Naive B cell (primary cell): ENCODE results near the gene CYBRD1. TPM values are rescaled to one million over a fixed set of nuclear protein-coding genes. Genes with fewer than 3 reads are reported as not detected.

Source experiments
- ATAC-seq, 2 donors: fragments of 150-1000 bp; cut with Tn5 transposase; 2 replicates each; pipeline ENCODE4 v1.10.0; 2021; ENCODE audit warnings: low read depth in 2 of 2, mild to moderate bottlenecking in 2 of 2, moderate library complexity in 2 of 2
- DNase-seq: peaks from one replicate; pipeline ENCODE4 v3.0.0; 2022
- H3K27ac Mint-ChIP-seq, 6 donors: one replicate each; pipeline ENCODE4 v1.8.0; 2020 to 2022; ENCODE audit warnings: mild to moderate bottlenecking in 6 of 6, mixed read lengths in 6 of 6, moderate library complexity in 5 of 6, inconsistent platforms in 2 of 6
- H3K27me3 Mint-ChIP-seq, 3 donors: one replicate each; pipeline ENCODE4 v1.8.0; 2021 to 2022; ENCODE audit warnings: mixed read lengths in 3 of 3, mild to moderate bottlenecking in 1 of 3
- H3K36me3 Mint-ChIP-seq, 2 donors: one replicate each; pipeline ENCODE4 v1.8.0; 2020 to 2022; ENCODE audit warnings: mixed read lengths in 2 of 2, inconsistent platforms in 1 of 2, mild to moderate bottlenecking in 1 of 2
- H3K4me1 Mint-ChIP-seq, 3 donors: one replicate each; pipeline ENCODE4 v1.8.0; 2020 to 2022; ENCODE audit warnings: mixed read lengths in 3 of 3, inconsistent platforms in 1 of 3, mild to moderate bottlenecking in 1 of 3, moderate library complexity in 1 of 3
- H3K4me3 Mint-ChIP-seq, 8 donors: one replicate each; pipeline ENCODE4 v1.8.0; 2020 to 2022; ENCODE audit warnings: mild to moderate bottlenecking in 8 of 8, mixed read lengths in 8 of 8, moderate library complexity in 8 of 8, inconsistent platforms in 2 of 8
- H3K9me3 Mint-ChIP-seq, 7 donors: one replicate each; pipeline ENCODE4 v1.8.0; 2020 to 2022; ENCODE audit warnings: mixed read lengths in 7 of 7, mild to moderate bottlenecking in 5 of 7, inconsistent platforms in 2 of 7, moderate library complexity in 1 of 7
- polyA plus RNA-seq, 6 donors: library from polyadenylated mRNA; unstranded; fragments of 300-500 nt; fragmentation: Illumina TruSeq; gene quantifications; one replicate each; pipeline ENCODE4 v1.2.3, GENCODE V29; 2021; ENCODE audit warnings: low read depth in 6 of 6

The CYBRD1 gene
- polyA plus RNA-seq, 6 donors from 2014 or later: 0.06 to 0.50 (median 0.21) TPM; not detected in 3

DNA sequence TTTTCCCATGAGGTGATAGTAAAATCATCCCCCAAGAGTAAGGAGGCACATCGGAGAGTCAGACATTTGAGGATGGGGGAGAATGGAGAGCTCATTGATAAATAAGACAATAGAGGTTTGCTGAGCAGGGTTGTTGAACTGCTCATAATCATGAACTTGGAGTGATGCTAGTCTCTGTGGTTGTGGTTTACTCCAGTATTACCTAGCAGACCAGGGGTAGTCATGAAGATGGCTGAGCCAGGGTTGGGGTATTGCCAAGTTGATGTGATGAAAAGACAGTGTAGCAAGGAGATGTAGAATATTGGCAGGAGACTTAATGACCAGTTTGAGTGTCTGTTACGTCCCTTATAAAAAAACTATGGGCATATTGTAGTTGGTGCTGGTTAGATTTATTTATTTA lies 25.4 kb downstream of the CYBRD1 start:
- no peaks in the 10 kb centered on the region for H3K9me3 Mint-ChIP-seq
- DNase-seq (no peak), ATAC-seq (no peak)
- no peaks in the 10 kb centered on the region for H3K36me3 Mint-ChIP-seq
- H3K27me3 Mint-ChIP-seq: peaks cover 0 to 4% (median 0%) of the 10 kb centered on the region in 3 donors
- no peak overlapping the region for H3K4me3 Mint-ChIP-seq
- H3K27ac Mint-ChIP-seq: no peak overlapping the region
- H3K4me1 Mint-ChIP-seq: peaks cover 0 to 5% (median 4%) of the 10 kb centered on the region in 3 donors

GRCh38 chr2:171550613-171551012 lies 28.3 kb downstream of the CYBRD1 start:
- Mint-ChIP-seq H3K27me3 (peaks cover 0 to 4% (median 0%) of the 10 kb centered on the region in 3 donors), H3K4me1 (peaks cover 0 to 5% (median 4%) of the 10 kb centered on the region in 3 donors), H3K4me3 (no peak overlapping the region), H3K9me3 (no peaks in the 10 kb centered on the region), H3K27ac (no peak overlapping the region), H3K36me3 (no peaks in the 10 kb centered on the region)
- DNase-seq (no peak), ATAC-seq (no peak)

DNA sequence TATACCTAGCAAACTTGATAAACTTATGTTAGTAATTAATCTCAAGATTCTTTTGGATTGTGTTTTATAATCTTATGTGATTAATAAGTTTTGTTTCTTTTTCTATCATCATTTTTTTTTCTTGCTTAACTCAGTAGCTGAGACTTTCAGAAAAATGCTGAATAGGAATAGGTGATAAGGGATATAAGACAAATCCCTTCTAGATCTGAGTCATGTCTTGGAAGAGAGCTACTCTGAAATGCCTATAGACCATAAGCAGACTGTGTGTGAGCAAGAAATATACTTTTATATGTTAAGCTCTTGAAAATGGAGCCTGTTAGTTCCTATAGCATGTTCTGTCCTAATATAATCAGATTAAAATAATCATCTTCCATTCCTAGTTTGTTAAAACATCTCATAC lies 29.6 kb downstream of the CYBRD1 start:
- peaks cover 0 to 4% (median 4%) of the 10 kb centered on the region in 3 donors for H3K4me1 Mint-ChIP-seq
- H3K4me3 Mint-ChIP-seq: no peak overlapping the region

DNA sequence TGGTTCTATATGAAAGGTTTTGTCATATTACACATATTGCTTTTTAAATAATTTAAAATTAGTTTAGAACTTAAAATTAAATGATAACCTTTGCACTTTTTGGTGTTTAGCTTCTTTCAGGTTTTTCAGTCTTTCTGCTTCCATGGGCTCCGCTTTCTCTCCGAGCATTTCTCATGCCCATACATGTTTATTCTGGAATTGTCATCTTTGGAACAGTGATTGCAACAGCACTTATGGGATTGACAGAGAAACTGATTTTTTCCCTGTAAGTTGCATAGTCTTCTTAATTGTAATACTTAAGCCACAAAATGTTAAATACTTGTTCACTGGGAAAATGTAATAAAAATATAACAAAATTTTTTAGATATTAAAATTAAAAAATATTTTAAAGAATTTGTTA lies 31.0 kb downstream of the CYBRD1 start:
- no peaks in the 10 kb centered on the region for H3K36me3 Mint-ChIP-seq
- peak overlapping the region in 1 of 6 donors; percentile 28 for H3K27ac Mint-ChIP-seq
- no peaks in the 10 kb centered on the region for H3K4me1 Mint-ChIP-seq
- H3K9me3 Mint-ChIP-seq: no peaks in the 10 kb centered on the region
- H3K27me3 Mint-ChIP-seq: peaks cover 0 to 4% (median 0%) of the 10 kb centered on the region in 3 donors
- DNase-seq: no peak
- no peak overlapping the region for H3K4me3 Mint-ChIP-seq
- no peak for ATAC-seq

More for the DNA sequence above, 29.6 kb downstream of the CYBRD1 start:
- no peak for DNase-seq
- H3K36me3 Mint-ChIP-seq: no peaks in the 10 kb centered on the region
- H3K27me3 Mint-ChIP-seq: peaks cover 0 to 4% (median 0%) of the 10 kb centered on the region in 3 donors
- no peak overlapping the region for H3K27ac Mint-ChIP-seq
- ATAC-seq: no peak
- H3K9me3 Mint-ChIP-seq: no peaks in the 10 kb centered on the region

- no peaks in the 10 kb centered on the region for H3K36me3 Mint-ChIP-seq
- DNase-seq (no peak), ATAC-seq (no peak)
- H3K9me3 Mint-ChIP-seq: no peaks in the 10 kb centered on the region
- H3K27ac Mint-ChIP-seq: no peak overlapping the region
- no peaks in the 10 kb centered on the region for H3K4me1 Mint-ChIP-seq
- H3K27me3 Mint-ChIP-seq: peaks cover 0 to 4% (median 0%) of the 10 kb centered on the region in 3 donors
- H3K4me3 Mint-ChIP-seq: no peak overlapping the region
These were observed 31.6 kb downstream of the CYBRD1 start for GRCh38 chr2:171553858-171554257.

GRCh38 chr2:171554991-171555615 lies 32.8 kb downstream of the CYBRD1 start:
- ATAC-seq (no peak), DNase-seq (no peak)
- Mint-ChIP-seq H3K36me3 (no peaks in the 10 kb centered on the region), H3K27ac (no peak overlapping the region), H3K4me3 (no peak overlapping the region), H3K9me3 (no peaks in the 10 kb centered on the region), H3K4me1 (no peaks in the 10 kb centered on the region), H3K27me3 (peaks cover 0 to 4% (median 0%) of the 10 kb centered on the region in 3 donors)

- DNase-seq: no peak
- no peak overlapping the region for H3K27ac Mint-ChIP-seq
- H3K27me3 Mint-ChIP-seq: peaks cover 0 to 2% (median 0%) of the 10 kb centered on the region in 3 donors
- no peaks in the 10 kb centered on the region for H3K4me1 Mint-ChIP-seq
- no peaks in the 10 kb centered on the region for H3K9me3 Mint-ChIP-seq
- H3K4me3 Mint-ChIP-seq: no peak overlapping the region
- ATAC-seq: no peak
- H3K36me3 Mint-ChIP-seq: no peaks in the 10 kb centered on the region
These were observed 35.1 kb downstream of the CYBRD1 start for GRCh38 chr2:171557363-171557762.

DNA sequence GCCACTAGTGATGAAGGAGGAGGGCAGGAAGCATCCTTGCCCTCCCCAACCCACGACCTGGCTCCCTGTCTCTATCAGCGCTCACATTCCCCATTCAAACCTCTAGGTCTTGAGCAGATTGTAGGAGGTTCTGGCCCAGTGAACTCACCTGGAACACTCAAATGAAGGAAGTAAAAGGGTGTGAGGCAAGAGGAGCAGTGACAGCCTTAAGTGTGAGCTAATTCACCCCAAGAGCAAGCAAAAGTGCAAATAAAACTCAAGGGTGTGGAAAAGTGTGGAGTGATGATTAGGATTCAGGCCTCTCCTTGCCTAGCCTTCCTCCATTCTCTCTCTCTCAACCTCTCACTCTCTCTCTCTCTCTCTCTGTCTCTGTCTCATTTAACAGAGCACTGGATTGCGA lies 41.0 kb downstream of the CYBRD1 start:
- no peak for DNase-seq
- ATAC-seq: no peak
- Mint-ChIP-seq H3K4me1 (peaks cover 0 to 5% (median 0%) of the 10 kb centered on the region in 3 donors), H3K27ac (no peak overlapping the region), H3K27me3 (peaks cover 0 to 3% (median 0%) of the 10 kb centered on the region in 3 donors), H3K9me3 (no peaks in the 10 kb centered on the region), H3K4me3 (no peak overlapping the region), H3K36me3 (no peaks in the 10 kb centered on the region)

- peaks cover 0 to 3% (median 0%) of the 10 kb centered on the region in 3 donors for H3K27me3 Mint-ChIP-seq
- DNase-seq (no peak), ATAC-seq (no peak)
- peaks cover 0 to 5% (median 0%) of the 10 kb centered on the region in 3 donors for H3K4me1 Mint-ChIP-seq
- no peaks in the 10 kb centered on the region for H3K9me3 Mint-ChIP-seq
- H3K27ac Mint-ChIP-seq: no peak overlapping the region
- H3K4me3 Mint-ChIP-seq: no peak overlapping the region
- H3K36me3 Mint-ChIP-seq: no peaks in the 10 kb centered on the region
These were observed 42.2 kb downstream of the CYBRD1 start for GRCh38 chr2:171564463-171564862.

GRCh38 chr2:171566057-171566456 lies 43.8 kb downstream of the CYBRD1 start:
- H3K36me3 Mint-ChIP-seq: no peaks in the 10 kb centered on the region
- no peaks in the 10 kb centered on the region for H3K9me3 Mint-ChIP-seq
- H3K4me1 Mint-ChIP-seq: peaks cover 0 to 5% (median 0%) of the 10 kb centered on the region in 3 donors
- no peak overlapping the region for H3K27ac Mint-ChIP-seq
- H3K27me3 Mint-ChIP-seq: peaks cover 0 to 3% (median 0%) of the 10 kb centered on the region in 3 donors
- ATAC-seq (no peak), DNase-seq (no peak)
- no peak overlapping the region for H3K4me3 Mint-ChIP-seq

GRCh38 chr2:171566753-171567152 lies 44.5 kb downstream of the CYBRD1 start:
- no peaks in the 10 kb centered on the region for H3K36me3 Mint-ChIP-seq
- ATAC-seq (no peak), DNase-seq (no peak)
- no peak overlapping the region for H3K4me3 Mint-ChIP-seq
- H3K27ac Mint-ChIP-seq: no peak overlapping the region
- peaks cover 0 to 4% (median 3%) of the 10 kb centered on the region in 3 donors for H3K27me3 Mint-ChIP-seq
- peaks cover 0 to 5% (median 0%) of the 10 kb centered on the region in 3 donors for H3K4me1 Mint-ChIP-seq
- no peaks in the 10 kb centered on the region for H3K9me3 Mint-ChIP-seq

DNA sequence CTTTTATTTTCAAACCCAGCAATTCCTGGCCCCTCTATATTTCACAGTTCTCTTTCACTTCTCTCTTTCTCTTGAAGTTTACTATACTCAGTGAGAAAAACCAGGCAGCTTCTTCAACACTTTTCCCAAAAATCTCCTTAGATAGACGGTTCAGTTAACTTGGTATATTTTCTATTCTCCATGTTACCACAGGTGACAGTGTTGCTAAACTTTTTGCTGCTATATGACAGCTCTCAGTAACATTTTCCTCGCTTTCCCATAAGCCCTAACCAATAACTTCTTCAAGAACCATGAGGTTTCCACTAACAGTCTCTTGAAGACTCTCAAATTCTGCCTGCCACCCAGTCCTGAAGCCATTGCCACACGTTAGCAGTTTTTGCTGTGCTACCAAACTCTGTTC lies 45.8 kb downstream of the CYBRD1 start:
- Mint-ChIP-seq H3K4me3 (no peak overlapping the region), H3K9me3 (peaks cover 0 to 1% (median 0%) of the 10 kb centered on the region in 7 donors), H3K27ac (no peak overlapping the region), H3K4me1 (peaks cover 0 to 4% (median 0%) of the 10 kb centered on the region in 3 donors), H3K27me3 (peaks cover 0 to 6% (median 3%) of the 10 kb centered on the region in 3 donors), H3K36me3 (no peaks in the 10 kb centered on the region)
- DNase-seq (no peak), ATAC-seq (no peak)

DNA sequence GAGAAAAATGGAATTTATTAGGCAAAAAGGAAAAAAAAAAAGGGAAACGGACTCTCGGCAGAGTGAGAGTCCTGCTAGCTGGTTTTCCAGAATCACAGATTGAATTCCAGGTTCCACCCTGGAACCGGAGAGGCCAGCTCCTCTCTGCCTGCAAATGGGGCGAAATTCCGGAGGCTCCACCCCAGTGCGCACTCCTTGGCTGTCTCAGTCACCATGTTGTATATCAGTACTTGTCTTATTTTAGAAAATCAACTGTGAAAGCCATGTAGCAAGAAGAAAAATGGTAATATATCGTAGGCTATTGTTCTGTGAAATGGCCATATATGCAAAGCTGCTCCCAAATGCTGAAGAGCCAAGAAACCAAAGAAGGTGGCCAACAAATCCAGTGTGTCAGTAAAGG lies 49.4 kb downstream of the CYBRD1 start:
- no peak for ATAC-seq

DNA sequence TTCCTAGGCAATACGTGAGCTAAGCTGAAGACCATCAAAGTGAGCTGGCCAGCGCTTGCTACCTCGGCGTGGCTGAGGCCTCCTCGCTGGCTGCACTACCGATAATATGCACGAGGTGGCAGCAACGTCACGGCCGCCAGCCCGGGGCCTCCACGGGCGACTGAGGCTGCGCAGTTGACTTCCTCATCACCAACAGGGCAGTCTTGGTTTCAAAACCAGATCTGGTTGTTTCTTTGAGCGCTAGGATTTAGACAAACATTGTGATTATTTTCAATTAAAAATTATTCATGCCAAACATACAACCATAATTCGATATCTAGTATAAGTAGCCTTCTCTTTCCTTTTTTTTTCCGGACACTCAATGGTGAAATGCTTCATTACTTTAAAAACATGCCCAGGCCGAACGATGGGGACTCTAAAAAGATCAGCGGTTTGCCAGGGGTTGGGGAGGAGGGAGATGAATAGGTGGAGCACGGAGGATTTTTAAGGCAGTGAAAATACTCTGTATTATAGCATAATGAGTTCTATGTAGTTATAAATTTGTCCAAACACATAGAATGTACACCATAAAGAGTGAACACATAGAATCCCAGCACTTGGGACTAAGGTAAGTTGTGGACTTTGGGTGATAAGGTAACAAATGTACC lies 52.0 kb downstream of the CYBRD1 start:
- Mint-ChIP-seq H3K9me3 (peaks cover 0 to 1% (median 0%) of the 10 kb centered on the region in 7 donors), H3K36me3 (no peaks in the 10 kb centered on the region), H3K27ac (peak overlapping the region in 3 of 6 donors; percentile 41 to 78 (median 47)), H3K4me1 (peaks cover 0 to 6% (median 5%) of the 10 kb centered on the region in 3 donors), H3K27me3 (peaks cover 0 to 6% (median 0%) of the 10 kb centered on the region in 3 donors), H3K4me3 (peak overlapping the region in 4 of 8 donors; percentile 33 to 76 (median 56))
- ATAC-seq (peak; percentile 94 to 99), DNase-seq (peak; percentile 72)

More for the DNA sequence above, 49.4 kb downstream of the CYBRD1 start:
- Mint-ChIP-seq H3K4me3 (no peak overlapping the region), H3K36me3 (no peaks in the 10 kb centered on the region), H3K9me3 (peaks cover 0 to 1% (median 0%) of the 10 kb centered on the region in 7 donors), H3K27ac (peak overlapping the region in 1 of 6 donors; percentile 77), H3K27me3 (peaks cover 0 to 6% (median 0%) of the 10 kb centered on the region in 3 donors), H3K4me1 (peaks cover 0 to 6% (median 5%) of the 10 kb centered on the region in 3 donors)
- no peak for DNase-seq
